ENCODE data around the gene SERINC1.

SERINC1 gene

GRCh38 chr6:122412001-122412400 lies 59.6 kb downstream of the SERINC1 start:
- TF ChIP-seq REST (IDR thresholded peaks at IDR 0.05; ENCODE audit: insufficient read depth in 1 of 2, low read depth in 2 of 2, low read length in 2 of 2): no peak
- TF ChIP-seq TAF1 (IDR thresholded peaks at IDR 0.05; ENCODE audit: borderline replicate concordance, insufficient read depth, low read length): no peak
- no peak for TF ChIP-seq SIN3A (IDR thresholded peaks at IDR 0.05; ENCODE audit: borderline replicate concordance, insufficient read depth, low read length)
- no peak for TF ChIP-seq FOXP2 (optimal IDR thresholded peaks at IDR 0.05; ENCODE audit: borderline replicate concordance, extremely low read depth, extremely low read length, insufficient read depth)
- no peak for TF ChIP-seq POLR2AphosphoS5 (IDR thresholded peaks at IDR 0.05; ENCODE audit: low read depth, low read length)

GRCh38 chr6:122408702-122409458 lies 62.7 kb downstream of the SERINC1 start:
- TF ChIP-seq SIN3A (IDR thresholded peaks at IDR 0.05; ENCODE audit: borderline replicate concordance, insufficient read depth, low read length) (no peak), FOXP2 (optimal IDR thresholded peaks at IDR 0.05; ENCODE audit: borderline replicate concordance, extremely low read depth, extremely low read length, insufficient read depth) (no peak), REST (IDR thresholded peaks at IDR 0.05; ENCODE audit: insufficient read depth in 1 of 2, low read depth in 2 of 2, low read length in 2 of 2) (no peak), POLR2AphosphoS5 (IDR thresholded peaks at IDR 0.05; ENCODE audit: low read depth, low read length) (no peak), TAF1 (IDR thresholded peaks at IDR 0.05; ENCODE audit: borderline replicate concordance, insufficient read depth, low read length) (no peak)

GRCh38 chr6:122408240-122408639 lies 63.4 kb downstream of the SERINC1 start:
- no peak for TF ChIP-seq TAF1 (IDR thresholded peaks at IDR 0.05; ENCODE audit: borderline replicate concordance, insufficient read depth, low read length)
- TF ChIP-seq POLR2AphosphoS5 (IDR thresholded peaks at IDR 0.05; ENCODE audit: low read depth, low read length): no peak
- TF ChIP-seq REST (IDR thresholded peaks at IDR 0.05; ENCODE audit: insufficient read depth in 1 of 2, low read depth in 2 of 2, low read length in 2 of 2): no peak
- no peak for TF ChIP-seq FOXP2 (optimal IDR thresholded peaks at IDR 0.05; ENCODE audit: borderline replicate concordance, extremely low read depth, extremely low read length, insufficient read depth)
- no peak for TF ChIP-seq SIN3A (IDR thresholded peaks at IDR 0.05; ENCODE audit: borderline replicate concordance, insufficient read depth, low read length)

- TF ChIP-seq POLR2AphosphoS5 (IDR thresholded peaks at IDR 0.05; ENCODE audit: low read depth, low read length) (no peak), TAF1 (IDR thresholded peaks at IDR 0.05; ENCODE audit: borderline replicate concordance, insufficient read depth, low read length) (no peak)
Observed at GRCh38 chr6:122407712-122408111, 63.9 kb downstream of the SERINC1 start.

GRCh38 chr6:122406187-122406586 lies 65.4 kb downstream of the SERINC1 start:
- TF ChIP-seq TAF1 (IDR thresholded peaks at IDR 0.05; ENCODE audit: borderline replicate concordance, insufficient read depth, low read length) (no peak), SIN3A (IDR thresholded peaks at IDR 0.05; ENCODE audit: borderline replicate concordance, insufficient read depth, low read length) (no peak), FOXP2 (optimal IDR thresholded peaks at IDR 0.05; ENCODE audit: borderline replicate concordance, extremely low read depth, extremely low read length, insufficient read depth) (no peak), POLR2AphosphoS5 (IDR thresholded peaks at IDR 0.05; ENCODE audit: low read depth, low read length) (no peak), REST (IDR thresholded peaks at IDR 0.05; ENCODE audit: insufficient read depth in 1 of 2, low read depth in 2 of 2, low read length in 2 of 2) (no peak)
